Renal pelvis (tissue), 4 donors: ENCODE results near the gene SPOP. TPM values are rescaled to one million over a fixed set of nuclear protein-coding genes. Genes with fewer than 3 reads are reported as not detected.

Experiments
- DNase-seq: peaks from one replicate; pipeline ENCODE4 v3.0.0-alpha.2; 2013
- polyA plus RNA-seq, 3 donors: library from polyadenylated mRNA; unstranded; fragments of 120-200 nt; gene quantifications; one replicate each; pipeline ENCODE4 v1.2.1, GENCODE V29; 2013; ENCODE audit not compliant: insufficient read length in 3 of 3

The SPOP gene
- polyA plus RNA-seq, 3 donors: 60.0 to 68.6 (median 66.1) TPM

DNA sequence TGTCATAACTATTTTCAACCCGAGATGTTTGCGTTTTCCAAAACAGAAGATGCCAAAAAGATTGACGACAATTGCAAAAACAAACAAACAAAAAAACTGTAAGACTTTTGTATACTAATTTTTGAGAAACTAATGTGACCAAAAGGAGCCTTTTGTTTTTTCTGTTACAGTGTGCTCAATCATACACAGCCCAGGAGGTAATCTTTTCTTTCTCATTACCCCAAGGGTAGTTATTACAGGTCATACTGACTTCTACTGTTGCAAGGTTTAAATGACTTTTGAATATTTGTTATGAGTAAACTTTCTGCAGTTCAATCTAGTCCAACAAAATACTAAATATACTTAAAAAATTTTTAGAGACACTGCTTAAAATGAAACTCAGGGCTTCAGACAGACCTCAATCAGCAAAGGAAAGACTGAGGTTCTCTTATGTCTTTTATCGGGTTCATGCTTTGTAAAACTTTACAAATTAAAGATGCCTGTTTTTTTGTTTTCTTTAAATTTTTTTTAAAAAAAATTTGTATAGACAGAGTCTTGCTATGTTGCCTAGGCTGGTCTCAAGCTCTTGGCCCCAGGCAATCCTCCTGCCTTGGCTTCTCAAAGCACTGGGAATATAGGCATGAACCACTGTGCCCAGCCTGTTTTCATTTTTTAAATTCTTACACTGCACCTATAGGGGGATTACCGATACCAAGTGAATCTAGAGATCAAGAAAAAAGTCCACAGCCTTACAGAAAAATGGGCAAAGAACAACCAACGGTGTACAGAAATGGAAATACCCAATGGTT is 47.6 kb downstream of the SPOP start:
- no peak for DNase-seq

DNA sequence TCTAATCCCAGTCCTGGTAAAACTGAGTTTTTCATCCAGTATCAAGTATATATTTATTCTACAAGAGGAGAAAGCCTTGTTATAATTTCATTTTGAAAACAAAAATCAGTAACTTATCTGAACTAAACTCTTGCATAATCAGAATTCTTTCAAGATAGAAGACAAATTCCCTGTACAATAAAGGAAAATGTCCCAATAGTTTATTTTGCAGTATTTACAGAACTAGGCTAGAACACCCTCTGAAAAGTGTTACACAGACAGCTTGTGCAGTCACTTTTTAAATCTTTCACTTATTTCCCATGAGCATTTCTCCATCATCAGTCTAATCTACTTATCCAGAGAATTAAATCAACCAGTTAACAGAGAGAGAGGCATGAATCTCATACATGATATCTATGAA is 48.5 kb downstream of the SPOP start:
- DNase-seq: no peak

DNA sequence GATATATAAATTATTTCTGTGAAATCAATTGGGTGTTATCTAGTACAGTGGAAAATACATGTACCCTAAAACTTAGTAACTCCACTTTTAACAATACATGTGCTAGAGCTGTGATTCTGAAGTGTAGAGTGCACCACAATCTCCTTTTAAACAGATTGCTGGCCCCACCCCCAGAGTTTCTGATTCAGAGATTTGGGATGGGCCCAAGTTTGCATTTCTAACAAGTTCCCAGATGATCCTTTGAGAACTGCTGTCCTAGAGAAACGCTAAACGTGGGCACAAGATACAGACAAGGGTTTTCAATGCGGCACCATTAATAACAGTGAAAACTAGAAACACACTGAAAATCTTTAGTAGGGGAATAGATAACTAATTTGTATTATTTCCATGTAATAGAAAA is 53.0 kb downstream of the SPOP start:
- no peak for DNase-seq

DNA sequence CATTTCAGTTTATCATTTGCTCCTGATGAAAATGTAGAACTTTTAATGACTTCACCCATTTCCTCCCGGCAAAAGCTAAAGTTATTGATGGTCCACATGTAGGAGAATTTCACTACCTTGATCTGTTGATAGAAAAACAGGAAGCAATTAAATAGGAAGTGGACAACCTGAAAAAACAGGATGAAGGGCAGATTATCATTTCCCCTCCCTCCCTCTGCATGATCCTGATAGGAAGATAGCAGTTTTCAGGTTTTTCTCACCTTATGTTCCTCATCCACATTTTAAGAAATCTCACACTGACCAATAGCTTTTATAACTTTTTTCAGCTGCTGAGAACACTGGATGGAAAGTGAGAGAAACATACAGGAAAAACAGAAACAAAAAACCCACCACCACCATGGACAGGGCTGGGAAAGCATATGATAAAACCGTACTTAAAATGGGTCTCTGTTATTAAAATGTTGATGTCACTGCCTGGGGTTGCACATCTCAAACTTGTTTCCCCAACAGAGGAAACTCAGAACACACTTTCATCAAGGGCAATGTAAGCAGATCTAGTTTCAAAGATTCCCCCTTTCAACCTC is 55.9 kb downstream of the SPOP start:
- no peak for DNase-seq

DNA sequence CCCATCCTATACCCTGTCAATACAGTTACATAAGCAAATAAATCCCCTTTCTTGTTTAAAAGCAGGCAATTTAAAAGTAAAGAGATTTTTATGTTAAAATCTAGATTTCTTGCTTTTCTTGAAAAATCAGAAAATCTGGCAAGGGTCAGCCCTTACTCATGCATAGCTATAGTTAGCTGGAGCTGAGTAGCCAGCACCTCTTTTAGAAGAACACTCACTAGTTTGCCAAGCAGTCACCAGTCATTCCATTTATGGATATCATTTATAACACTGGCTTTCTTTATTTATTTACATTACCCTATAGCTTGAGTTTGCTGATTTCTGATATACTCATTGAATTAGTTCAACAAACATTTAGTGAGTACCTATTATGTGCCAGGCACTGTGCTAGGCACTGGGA is 56.5 kb downstream of the SPOP start:
- no peak for DNase-seq

DNA sequence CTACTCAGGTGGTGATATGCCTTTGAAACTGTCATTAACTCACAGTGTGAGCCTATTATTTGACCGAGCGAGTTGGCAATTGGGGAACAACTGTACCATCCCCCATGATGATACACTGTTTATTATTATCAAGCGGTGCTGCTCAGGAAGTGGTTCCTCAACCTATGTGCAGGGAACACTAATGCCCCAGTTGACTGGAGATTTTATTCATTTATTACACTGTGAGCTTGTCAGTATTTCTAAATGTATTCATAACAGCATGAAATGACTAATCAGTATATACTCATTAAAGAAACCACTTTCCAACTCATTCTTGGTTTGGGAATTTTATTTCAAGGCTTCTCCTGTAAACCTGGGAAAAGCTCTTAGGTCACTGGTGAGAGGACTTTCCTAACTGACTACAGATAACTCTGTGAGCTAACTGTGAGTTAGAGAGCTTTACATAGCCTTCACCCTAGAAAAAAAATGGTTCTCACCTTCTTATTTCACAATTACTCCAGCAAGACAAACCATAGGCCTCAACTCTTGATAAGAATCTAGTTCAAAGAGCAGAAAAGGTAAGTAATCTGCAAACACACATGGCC is 59.8 kb downstream of the SPOP start:
- no peak for DNase-seq

DNA sequence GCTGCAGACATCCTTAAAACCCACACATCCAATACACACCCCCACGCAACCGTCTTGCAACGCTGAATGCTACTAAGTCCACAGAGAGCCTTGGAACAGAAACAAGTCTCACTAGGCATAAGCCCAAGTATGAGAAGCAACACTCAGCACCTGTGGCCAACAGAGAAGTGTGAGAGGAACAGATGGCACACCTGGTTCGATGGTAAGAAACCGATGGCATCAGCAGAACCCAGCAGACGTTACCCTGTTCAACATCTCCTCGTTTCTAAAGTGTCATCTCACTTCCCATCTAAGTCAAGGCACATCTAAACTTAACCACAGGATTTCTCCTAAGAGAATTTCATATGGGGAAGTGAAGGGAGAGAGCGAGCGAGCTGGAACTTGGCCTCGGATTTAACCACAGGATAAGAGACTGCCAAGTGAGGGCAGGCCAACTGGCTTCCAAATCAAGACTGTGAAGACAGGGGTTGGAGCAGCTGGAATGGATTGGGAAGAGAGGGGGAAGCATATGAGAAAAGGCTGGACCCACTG is 61.2 kb downstream of the SPOP start:
- DNase-seq: no peak

DNA sequence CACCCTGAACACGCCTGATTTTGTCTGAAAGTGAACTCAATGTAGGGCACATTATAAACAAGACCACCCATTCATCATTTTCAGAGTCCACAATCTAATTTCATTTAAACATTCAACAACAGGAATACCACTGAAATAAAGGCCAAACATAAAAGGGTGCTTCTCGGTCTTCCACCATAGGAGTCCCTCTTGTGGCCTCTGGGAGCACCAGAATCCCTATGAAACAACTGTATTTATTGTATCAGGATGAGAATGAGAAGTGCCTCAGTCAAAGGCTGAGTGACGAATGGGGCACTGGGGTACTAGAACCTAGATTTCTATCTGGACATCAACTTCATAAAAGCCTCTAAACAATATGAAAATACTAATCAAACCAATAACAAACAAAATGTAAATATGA is 61.8 kb downstream of the SPOP start:
- no peak for DNase-seq

DNA sequence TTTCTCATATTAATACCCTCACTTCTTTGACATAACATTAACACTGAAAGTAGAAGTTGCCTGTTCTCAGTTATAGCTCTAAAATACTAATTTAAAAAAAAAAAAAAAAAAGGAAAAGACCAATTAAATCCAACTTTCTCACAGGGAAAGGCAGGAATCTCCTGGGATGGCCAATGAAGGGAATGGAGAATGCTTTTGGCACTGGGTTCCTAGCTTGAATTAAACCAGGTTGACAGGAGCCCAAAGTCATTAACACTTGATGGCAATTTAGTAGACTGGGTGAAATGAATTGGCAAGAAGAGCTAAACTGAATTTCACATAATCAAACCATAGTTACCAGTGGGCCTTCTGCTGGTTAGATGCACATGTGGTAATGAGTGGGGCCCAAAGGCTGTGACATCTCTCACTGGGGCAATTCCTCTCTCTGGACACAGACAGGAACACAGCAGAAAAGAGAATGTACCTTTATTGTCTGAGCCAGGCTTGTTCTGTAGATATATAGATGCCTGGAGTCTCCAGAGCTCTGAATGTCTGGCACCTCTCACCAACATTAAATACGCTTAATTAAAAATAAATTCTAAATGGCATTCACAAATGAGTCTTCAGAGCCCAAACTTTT is 64.6 kb downstream of the SPOP start:
- DNase-seq: no peak

DNA sequence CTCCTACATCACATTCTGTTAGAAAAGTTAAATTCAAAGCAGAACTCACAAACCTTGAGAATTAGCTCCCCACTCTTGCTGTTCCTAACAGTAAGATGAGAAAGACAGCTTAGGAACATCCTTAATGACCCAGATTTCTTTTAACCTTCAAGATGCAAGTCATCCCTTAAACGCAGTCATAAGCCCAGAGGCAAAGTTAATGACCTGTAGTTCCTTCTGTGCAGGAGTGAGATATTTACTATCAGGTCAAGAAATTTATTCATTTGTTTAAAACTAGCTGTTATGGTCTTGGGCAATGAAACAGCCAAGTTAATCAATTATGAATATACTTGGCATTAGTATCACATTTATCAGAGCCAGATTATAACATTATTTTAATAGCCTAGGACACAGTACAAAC is 65.2 kb downstream of the SPOP start:
- no peak for DNase-seq

DNA sequence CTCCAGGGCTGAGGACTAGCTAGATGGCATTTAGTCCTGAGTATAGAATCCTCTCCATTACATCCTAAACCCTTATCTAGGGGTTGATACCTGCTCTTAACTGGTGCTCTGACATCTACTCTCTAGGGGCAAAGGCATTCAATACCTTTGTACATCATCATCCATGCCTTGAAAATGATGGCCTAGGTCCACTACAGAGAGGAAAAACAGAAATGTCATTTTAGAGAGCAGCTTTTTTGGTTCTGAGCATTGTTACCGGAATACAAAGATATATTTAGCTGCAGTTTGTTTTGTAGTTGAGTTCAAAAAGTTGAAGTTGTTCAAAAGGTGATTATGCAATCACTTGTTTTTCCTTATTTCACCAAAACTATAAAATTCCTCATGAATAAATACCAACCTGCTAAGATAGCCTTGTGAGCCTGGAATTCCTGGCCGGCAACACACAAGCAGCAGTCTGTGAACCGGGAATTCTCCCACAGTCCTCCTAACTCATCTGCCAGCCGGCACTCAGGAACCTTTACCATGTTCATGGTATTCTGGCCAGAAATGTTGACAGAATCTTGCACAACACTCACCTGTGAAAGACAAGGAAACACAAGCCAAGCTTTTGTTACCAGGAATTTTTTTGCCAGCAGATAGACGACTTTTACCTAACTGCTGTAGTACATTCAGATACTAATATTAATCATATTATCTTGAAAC is 66.9 kb downstream of the SPOP start:
- DNase-seq: no peak

DNA sequence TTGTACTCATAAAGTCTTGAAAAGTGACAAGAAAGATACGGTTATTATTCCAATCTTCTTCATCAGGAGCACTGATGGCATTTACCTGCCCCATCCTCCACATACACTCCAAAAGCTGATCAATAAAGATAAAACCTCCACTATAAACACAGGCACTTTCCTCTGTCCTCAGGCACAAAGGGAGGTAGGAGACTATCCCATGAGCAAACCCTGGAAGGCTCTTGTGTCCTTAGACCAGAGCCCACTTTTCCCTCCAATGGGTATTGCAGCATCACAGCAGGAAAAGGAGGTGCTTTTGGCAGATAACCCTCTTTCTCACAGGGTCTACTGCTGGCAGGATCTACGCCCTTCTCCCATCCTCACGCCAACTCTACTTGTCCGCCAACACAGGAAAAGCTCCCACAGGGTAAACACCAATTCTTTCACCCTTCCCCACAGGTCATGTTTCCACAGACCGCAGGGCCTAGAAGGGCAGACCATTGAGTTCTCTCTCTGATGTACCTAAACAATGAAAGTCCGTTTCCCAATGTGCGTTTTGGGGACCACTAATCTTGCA is 73.5 kb downstream of the SPOP start:
- no peak for DNase-seq

DNA sequence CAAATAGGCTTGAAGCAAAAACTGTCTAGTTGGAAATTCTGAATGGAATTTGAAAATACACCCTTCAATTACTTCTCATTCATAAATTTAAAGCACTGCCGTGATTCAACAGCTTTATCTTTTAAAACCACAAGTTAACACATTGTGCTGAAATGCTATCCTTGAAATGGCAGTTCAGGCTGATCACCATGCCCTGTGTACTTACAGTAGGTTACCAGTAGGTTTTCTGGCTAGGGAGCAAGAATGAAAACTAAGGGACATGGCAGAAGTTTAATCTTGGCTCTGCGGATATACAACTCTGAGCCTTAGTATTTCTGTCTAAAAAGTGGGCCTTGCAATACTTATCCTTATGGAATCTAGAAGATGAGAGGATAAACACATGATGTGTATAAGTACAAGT is 74.2 kb downstream of the SPOP start:
- DNase-seq: no peak

DNA sequence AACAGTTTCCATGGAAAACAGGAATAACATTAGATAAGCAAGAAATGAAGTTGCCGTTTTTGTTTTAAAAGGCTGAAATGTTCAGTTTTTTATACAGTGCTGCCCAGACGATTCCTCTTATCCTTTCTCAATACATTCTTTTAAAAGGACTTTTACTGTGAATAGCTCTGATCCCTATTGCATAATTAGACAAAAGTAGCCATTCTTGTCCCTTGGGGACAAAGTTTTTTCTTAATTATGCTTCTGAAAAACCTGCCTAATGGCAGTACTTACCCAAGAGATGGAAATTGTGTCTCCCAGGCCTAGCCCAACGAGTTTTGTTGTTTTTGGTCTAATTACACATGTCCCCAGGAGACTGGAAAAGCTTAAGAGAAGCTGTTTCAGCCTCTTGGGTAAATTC is 74.7 kb downstream of the SPOP start:
- DNase-seq: no peak

DNA sequence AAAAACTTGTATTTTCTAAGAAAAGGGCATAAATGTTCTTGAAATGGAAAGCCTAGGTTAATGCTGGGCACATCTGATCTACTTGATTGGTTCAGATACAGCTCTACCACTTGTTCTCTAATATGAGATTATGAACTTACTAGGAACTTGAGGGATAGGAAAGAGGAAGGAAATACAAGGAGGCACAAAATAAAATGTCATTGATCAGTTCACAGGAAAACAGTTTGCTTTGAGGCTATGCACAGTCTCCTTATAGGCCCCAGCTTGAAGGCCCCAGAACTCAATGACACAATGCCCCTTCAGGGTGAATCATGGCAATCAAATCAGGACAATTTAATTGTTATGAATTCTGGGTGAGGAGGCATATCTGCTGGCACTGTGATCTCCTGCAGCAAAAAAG is 75.1 kb downstream of the SPOP start:
- DNase-seq: no peak

DNA sequence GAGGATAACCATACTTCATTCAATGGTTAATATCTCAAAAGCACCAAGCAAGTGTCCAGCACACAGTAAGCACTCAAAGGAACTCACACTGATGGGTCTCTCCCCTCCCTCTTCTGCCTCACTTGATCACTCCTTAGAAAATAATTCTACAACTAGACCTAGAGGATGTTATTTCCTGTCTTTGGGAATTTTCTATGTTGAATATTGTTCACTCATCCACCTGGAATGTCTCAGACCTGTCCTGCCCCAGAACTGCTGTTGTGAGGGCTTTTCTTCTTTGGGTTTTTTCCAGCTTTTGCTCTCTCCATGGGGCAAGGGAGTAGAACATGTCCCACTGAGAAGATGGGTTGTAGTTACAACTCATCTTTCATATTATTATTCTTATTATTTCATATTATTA is 76.9 kb downstream of the SPOP start:
- no peak for DNase-seq

DNA sequence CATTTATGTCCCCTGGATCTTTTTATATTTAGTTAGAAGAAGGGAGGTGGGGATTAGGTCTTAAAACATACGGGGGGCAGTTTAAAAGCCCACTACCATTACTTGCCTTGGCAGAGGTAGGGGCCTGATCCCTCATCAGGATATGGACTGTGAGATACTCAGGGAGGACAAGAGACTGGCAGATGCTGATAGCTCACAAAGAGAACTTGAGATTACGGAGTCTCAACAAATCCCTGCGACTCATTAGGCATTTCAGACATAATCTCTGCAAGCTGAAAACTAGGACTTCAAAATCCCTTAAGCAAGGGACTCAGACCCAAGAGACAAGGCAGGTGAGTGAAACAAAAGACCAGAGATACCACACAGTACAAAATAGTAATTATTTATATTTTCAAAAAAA is 79.0 kb downstream of the SPOP start:
- no peak for DNase-seq

DNA sequence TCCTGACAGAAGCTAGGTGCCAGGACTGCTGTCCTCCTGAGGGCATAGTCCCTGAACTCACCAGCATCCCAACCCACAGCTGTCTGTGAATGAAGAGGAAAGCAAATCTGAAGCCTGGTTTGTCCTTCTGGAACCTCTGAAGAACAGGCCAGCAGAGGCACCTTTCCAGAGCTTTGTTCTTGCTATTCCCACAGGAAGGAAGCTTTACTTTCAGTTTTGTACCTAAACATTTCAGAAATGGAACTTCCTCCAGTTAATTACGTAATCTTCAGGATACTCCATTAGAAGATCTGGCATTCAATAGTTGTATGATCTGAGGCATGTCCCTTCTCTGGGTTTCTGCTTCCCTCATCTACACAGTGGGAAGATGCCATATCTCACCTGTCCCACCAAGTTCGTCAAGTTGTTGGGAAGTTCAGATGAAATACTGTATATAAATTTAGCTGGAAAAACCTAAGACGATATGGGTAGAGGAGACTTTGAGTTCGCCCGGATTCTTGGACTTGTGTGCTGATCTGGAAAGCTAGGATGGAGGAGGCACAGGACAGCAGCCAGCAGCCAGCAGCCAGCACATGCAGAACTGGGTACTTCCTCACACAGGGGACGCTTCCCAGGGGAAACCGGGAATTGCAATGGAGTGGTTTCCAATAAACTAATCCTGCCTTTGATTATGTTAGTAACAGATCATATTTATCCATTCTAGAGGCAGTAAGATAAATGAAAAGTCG is 79.8 kb downstream of the SPOP start:
- DNase-seq: no peak

DNA sequence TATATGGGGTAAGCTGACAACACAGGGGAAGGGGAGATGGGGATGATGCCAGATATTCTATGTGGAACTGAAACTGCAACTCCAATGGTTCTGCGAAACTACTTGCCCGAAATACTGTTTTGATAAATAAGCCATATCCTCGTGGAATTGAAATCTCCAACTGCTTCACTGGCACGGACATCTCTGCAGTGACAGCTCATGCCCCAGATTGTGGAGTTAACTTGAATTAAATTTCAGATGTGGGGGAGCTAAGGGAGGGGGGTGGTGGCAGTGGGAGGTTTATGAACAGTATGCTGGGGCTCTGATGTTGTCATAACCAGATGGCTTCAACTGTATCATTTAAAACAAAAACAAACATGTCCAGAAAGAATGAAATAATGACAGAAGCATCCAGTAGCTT is 80.5 kb downstream of the SPOP start:
- no peak for DNase-seq

DNA sequence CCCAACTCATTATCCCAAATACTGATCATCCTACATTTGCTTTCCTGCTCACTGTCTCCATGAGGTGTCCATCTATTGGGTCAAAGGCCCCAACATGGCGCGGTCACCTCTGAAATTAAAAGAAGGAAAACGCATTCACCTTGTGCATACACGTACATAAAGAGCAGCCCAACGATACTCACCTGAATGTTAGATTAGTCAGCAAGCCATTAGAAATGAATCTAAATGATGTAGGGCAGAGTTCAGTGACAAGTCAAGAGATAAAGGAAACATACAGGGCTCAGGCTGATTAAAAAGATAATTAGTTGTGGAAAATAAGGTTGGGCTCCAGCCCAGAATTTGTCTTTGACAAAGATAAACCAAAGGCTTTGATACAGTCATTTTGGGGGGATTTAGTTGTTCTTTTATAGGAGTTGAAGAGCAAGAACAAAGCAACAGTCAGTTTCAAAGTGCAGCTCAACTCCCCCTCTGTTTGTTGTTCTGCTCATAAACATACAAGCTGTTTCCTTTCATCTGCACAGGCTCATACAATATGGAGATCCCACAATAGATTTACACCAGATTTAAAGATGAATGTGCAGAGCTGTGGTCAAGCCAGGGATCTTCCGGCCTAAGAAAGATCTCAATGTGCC is 81.2 kb downstream of the SPOP start:
- no peak for DNase-seq

DNA sequence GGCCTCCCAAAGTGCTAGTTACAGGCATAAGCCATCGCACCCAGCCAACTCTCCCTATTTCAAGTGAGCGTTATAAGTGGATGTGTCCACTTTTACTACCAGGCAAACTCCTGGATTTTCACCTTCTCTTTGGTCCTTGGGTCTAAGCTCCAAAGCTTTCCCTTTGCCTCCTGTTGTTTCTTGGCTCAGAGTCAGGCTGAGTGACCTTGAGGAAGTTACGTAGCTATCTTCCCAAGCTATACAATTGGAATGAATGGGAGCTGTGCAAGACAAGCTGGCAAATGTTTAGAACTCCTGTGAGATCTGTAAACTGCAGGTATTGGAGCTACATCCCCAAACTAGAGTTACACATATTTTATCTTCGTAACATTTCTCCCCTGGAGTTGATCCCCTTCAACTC is 81.9 kb downstream of the SPOP start:
- no peak for DNase-seq
